ENCODE data around the gene GRIN3A. TPM values are rescaled to one million over a fixed set of nuclear protein-coding genes. Genes with fewer than 3 reads are reported as not detected.

GRIN3A gene
- total RNA-seq, 1 experiment from 2014 or later: not detected

GRCh38 chr9:101527066-101527465 lies 211.4 kb downstream of the GRIN3A start:
- Histone ChIP-seq H3T11ph (ENCODE audit: low read length) (no peak overlapping the region), H3K14ac (ENCODE audit: insufficient read depth, low read length) (no peak overlapping the region), H3K27ac (ENCODE audit: insufficient read length, low read depth, low read length) (no peak overlapping the region), H4K91ac (ENCODE audit: insufficient read length, low read depth, low read length) (no peak overlapping the region), H3K27me3 (ENCODE audit: insufficient read depth, low read length) (no peaks in the 10 kb centered on the region), H3K79me1 (ENCODE audit: insufficient read depth, low read depth, low read length, poor library complexity, severe bottlenecking) (no peaks in the 10 kb centered on the region), H2BK120ac (ENCODE audit: low read depth, low read length, poor library complexity, severe bottlenecking) (no peak overlapping the region), H3K79me2 (ENCODE audit: insufficient read depth, low read length) (no peaks in the 10 kb centered on the region), H2BK12ac (ENCODE audit: insufficient read length, low read depth, low read length) (no peak overlapping the region), H3K23ac (ENCODE audit: insufficient read length, low read depth, low read length) (no peak overlapping the region), H2BK5ac (ENCODE audit: insufficient read length, low read length) (no peak overlapping the region), H3K56ac (ENCODE audit: insufficient read length, low read depth, low read length) (no peak overlapping the region), H4K20me1 (ENCODE audit: control insufficient read depth, insufficient read depth, insufficient read length) (no peaks in the 10 kb centered on the region), H3K4me2 (ENCODE audit: insufficient read depth, insufficient read length, low read length) (no peak overlapping the region), H4K8ac (replicated peaks; ENCODE audit: insufficient read length, low read depth, low read length) (no peak overlapping the region), H3K18ac (ENCODE audit: insufficient read length, low read depth, low read length) (no peak overlapping the region), H2AK5ac (ENCODE audit: insufficient read length, low read length) (no peak overlapping the region), H3K4ac (ENCODE audit: low read depth, low read length) (no peak overlapping the region), H3K9me3 (ENCODE audit: control insufficient read depth, low read depth, low read length) (no peaks in the 10 kb centered on the region), H2BK15ac (ENCODE audit: low read depth, low read length) (no peak overlapping the region), H2BK20ac (ENCODE audit: low read depth, low read length, poor library complexity, severe bottlenecking) (no peak overlapping the region), H3K9ac (ENCODE audit: extremely low read depth, insufficient read length, low read length) (no peak overlapping the region), H3K23me2 (ENCODE audit: insufficient read length, low read depth, low read length, poor library complexity, severe bottlenecking) (no peaks in the 10 kb centered on the region), H3K4me1 (ENCODE audit: insufficient read depth, low read length) (peaks cover 5% of the 10 kb centered on the region; the same call in 1 of the 2 replicates), H4K5ac (ENCODE audit: insufficient read length, low read depth, low read length) (no peak overlapping the region), H2AFZ (ENCODE audit: low read length) (no peak overlapping the region)
- Mint-ChIP-seq H3K4me1 (peaks cover 15 to 22% of the 10 kb centered on the region in 2 experiments), H3K27me3 (ENCODE audit: low read depth) (no peaks in the 10 kb centered on the region; the same call in none of the 2 replicates), H3K36me3 (ENCODE audit: insufficient read depth in 1 of 3, low read depth in 3 of 3) (no peaks in the 10 kb centered on the region), H3K27ac (no peak overlapping the region), H3K9me3 (no peaks in the 10 kb centered on the region), H3K4me3 (no peak overlapping the region)
- no peak for DNase-seq
- WGBS (ENCODE audit: extremely low coverage, insufficient read length, low lambda C conversion rate): no CpG with 5 or more reads among the region's 6 CpGs
- TF ChIP-seq, protein P1, sequence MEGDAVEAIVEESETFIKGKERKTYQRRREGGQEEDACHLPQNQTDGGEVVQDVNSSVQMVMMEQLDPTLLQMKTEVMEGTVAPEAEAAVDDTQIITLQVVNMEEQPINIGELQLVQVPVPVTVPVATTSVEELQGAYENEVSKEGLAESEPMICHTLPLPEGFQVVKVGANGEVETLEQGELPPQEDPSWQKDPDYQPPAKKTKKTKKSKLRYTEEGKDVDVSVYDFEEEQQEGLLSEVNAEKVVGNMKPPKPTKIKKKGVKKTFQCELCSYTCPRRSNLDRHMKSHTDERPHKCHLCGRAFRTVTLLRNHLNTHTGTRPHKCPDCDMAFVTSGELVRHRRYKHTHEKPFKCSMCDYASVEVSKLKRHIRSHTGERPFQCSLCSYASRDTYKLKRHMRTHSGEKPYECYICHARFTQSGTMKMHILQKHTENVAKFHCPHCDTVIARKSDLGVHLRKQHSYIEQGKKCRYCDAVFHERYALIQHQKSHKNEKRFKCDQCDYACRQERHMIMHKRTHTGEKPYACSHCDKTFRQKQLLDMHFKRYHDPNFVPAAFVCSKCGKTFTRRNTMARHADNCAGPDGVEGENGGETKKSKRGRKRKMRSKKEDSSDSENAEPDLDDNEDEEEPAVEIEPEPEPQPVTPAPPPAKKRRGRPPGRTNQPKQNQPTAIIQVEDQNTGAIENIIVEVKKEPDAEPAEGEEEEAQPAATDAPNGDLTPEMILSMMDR (conservative IDR thresholded peaks at IDR 0.05): no peak

Measured in H9 (cell line).